Sigmoid colon (tissue), 7 donors: ENCODE measurements around the gene IRX5. TPM values are rescaled to one million over a fixed set of nuclear protein-coding genes. Genes with fewer than 3 reads are reported as not detected.
A peak's percentile ranks its signal among the peaks of the same experiment; 100 is the strongest.

Experiments used
- DNase-seq: peaks from one replicate; pipeline ENCODE4 v3.0.0-alpha.2; 2019
- H3K27ac ChIP-seq, 4 donors: fragments of 200-600 bp; sonication (generic); one replicate each; pipeline ENCODE4 v1.5.1; 2016 to 2019; ENCODE audit warnings: mild to moderate bottlenecking in 1 of 4
- H3K27me3 ChIP-seq, 3 donors: fragments of 200-600 bp; sonication (generic); one replicate each; pipeline ENCODE4 v1.5.1; 2019; ENCODE audit warnings: mild to moderate bottlenecking in 1 of 3
- H3K36me3 ChIP-seq, 4 donors: fragments of 200-600 bp; sonication (generic); one replicate each; pipeline ENCODE4 v1.5.1; 2016 to 2019
- H3K4me1 ChIP-seq, 4 donors: fragments of 200-600 bp; sonication (generic); one replicate each; pipeline ENCODE4 v1.5.1; 2017 to 2019
- H3K4me3 ChIP-seq, 4 donors: fragments of 200-600 bp; sonication (generic); one replicate each; pipeline ENCODE4 v1.5.1; 2017 to 2019; ENCODE audit warnings: mild to moderate bottlenecking in 2 of 4, moderate library complexity in 1 of 4
- H3K9me3 ChIP-seq, 4 donors: fragments of 200-600 bp in 3 of 4; sonication (generic) in 3 of 4; one replicate each; pipeline versions ENCODE4 v1.5.1 to v1.6.1; 2013 to 2019
- EP300 ChIP-seq, 4 donors: sonication (generic); formaldehyde crosslinking; IDR thresholded peaks; one replicate each; pipeline ENCODE4 v1.6.1; 2017; ENCODE audit warnings: antibody characterized with exemption in 4 of 4
- POLR2A ChIP-seq, 2 donors: fragments of 450-650 bp; IDR thresholded peaks; one replicate each; pipeline ENCODE4 v1.6.1; 2016; ENCODE audit warnings: antibody characterized with exemption in 2 of 2, mild to moderate bottlenecking in 2 of 2, moderate library complexity in 2 of 2
- POLR2AphosphoS5 ChIP-seq, 4 donors: sonication (generic); formaldehyde crosslinking; IDR thresholded peaks; one replicate each; pipeline ENCODE4 v1.6.1; 2017; ENCODE audit warnings: antibody characterized with exemption in 4 of 4
- WGBS, 2 donors: extraction: QIAGEN DNeasy Blood & Tissue Kit; methylation state at CpG; one replicate each; pipeline ENCODE4 v1.1.7; 2013; 5-methylcytosine and 5-hydroxymethylcytosine counted together
- intact Hi-C: fragments of 100-400 bp; cut with DNase I; formaldehyde crosslinking; loops from one replicate; pipeline ENCODE4 v1.15.1; 2023
- polyA plus RNA-seq, 3 donors: library from polyadenylated mRNA; stranded (reverse); fragments of 200-250 nt; gene quantifications; one replicate each; pipeline ENCODE4 v1.2.3, GENCODE V29; 2013
- total RNA-seq, 4 donors: library from RNA; depleted of rRNA; stranded (reverse); fragments of >200 nt; gene quantifications; one replicate each; pipeline ENCODE4 v1.1.0, GENCODE V29; 2016
- TF ChIP-seq, protein P1 (sequence below), 4 experiments: fragments of 450-650 bp in 3 of 4; fragments of 200-600 bp in 1 of 4; IDR thresholded peaks; one replicate each; pipeline ENCODE4 v1.5.1; 2016 to 2019; ENCODE audit warnings: antibody characterized with exemption in 4 of 4, mild to moderate bottlenecking in 3 of 4, moderate library complexity in 2 of 4
- donor health status: healthy with polysubstance abuse.
- donor health status: Bipolar disorder and iron deficiency.
- donor health status: healthy.

Gene IRX5
- total and polyA plus RNA-seq, 7 donors: not detected

DNA sequence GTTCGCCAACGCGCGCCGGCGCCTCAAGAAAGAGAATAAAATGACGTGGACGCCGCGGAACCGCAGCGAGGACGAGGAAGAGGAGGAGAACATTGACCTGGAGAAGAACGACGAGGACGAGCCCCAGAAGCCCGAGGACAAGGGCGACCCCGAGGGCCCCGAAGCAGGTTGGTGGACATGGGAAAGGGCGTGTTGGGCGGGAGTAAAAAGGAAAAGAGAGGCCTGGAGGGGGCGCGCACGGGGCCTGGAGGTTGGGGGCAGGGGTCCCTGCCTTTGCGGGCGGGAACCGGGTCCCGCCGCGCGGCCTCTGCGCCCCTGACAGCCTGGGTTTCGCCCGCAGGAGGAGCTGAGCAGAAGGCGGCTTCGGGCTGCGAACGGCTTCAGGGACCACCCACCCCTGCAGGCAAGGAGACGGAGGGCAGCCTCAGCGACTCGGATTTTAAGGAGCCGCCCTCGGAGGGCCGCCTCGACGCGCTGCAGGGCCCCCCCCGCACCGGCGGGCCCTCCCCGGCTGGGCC, 2.1 kb downstream of the IRX5 start:
- 5 to 6% methylated on average over 52 of the region's 52 CpGs for WGBS, 2 donors

DNA sequence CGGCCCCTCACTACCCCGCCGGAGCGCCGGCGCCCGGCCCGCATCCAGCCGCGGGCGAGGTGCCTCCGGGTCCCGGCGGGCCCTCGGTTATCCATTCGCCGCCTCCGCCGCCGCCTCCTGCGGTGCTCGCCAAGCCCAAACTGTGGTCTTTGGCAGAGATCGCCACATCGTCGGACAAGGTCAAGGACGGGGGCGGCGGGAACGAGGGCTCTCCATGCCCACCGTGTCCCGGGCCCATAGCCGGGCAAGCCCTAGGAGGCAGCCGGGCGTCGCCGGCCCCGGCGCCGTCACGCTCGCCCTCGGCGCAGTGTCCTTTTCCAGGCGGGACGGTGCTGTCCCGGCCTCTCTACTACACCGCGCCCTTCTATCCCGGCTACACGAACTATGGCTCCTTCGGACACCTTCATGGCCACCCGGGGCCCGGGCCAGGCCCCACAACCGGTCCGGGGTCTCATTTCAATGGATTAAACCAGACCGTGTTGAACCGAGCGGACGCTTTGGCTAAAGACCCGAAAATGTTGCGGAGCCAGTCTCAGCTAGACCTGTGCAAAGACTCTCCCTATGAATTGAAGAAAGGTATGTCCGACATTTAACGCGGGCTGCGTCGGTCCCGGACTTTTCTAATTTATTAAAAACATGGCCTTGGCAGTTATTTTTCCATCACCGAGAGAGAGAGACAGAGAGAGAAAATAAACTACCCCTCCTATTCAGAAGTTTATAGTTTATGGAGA, 2.8 kb downstream of the IRX5 start:
- DNase-seq: no peak
- 5 to 6% methylated on average over 68 of the region's 68 CpGs for WGBS, 2 donors
- Histone ChIP-seq H3K9me3 (no peaks in the 10 kb centered on the region), H3K4me1 (peaks cover 0 to 67% (median 57%) of the 10 kb centered on the region in 4 donors), H3K36me3 (no peaks in the 10 kb centered on the region), H3K27me3 (peaks cover 71 to 98% (median 80%) of the 10 kb centered on the region in 3 donors), H3K4me3 (no peak overlapping the region), H3K27ac (no peak overlapping the region)
- no peak for TF ChIP-seq EP300 (IDR thresholded peaks at IDR 0.05)
- TF ChIP-seq, protein P1, sequence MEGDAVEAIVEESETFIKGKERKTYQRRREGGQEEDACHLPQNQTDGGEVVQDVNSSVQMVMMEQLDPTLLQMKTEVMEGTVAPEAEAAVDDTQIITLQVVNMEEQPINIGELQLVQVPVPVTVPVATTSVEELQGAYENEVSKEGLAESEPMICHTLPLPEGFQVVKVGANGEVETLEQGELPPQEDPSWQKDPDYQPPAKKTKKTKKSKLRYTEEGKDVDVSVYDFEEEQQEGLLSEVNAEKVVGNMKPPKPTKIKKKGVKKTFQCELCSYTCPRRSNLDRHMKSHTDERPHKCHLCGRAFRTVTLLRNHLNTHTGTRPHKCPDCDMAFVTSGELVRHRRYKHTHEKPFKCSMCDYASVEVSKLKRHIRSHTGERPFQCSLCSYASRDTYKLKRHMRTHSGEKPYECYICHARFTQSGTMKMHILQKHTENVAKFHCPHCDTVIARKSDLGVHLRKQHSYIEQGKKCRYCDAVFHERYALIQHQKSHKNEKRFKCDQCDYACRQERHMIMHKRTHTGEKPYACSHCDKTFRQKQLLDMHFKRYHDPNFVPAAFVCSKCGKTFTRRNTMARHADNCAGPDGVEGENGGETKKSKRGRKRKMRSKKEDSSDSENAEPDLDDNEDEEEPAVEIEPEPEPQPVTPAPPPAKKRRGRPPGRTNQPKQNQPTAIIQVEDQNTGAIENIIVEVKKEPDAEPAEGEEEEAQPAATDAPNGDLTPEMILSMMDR (IDR thresholded peaks at IDR 0.05): no peak
- TF ChIP-seq POLR2AphosphoS5 (IDR thresholded peaks at IDR 0.05): no peak
- TF ChIP-seq POLR2A (IDR thresholded peaks at IDR 0.05): no peak
- intact Hi-C loops: no loop called here

More for the DNA sequence above, 2.1 kb downstream of the IRX5 start:
- Histone ChIP-seq H3K4me1 (peaks cover 0 to 64% (median 54%) of the 10 kb centered on the region in 4 donors), H3K4me3 (no peak overlapping the region), H3K36me3 (no peaks in the 10 kb centered on the region), H3K27ac (no peak overlapping the region), H3K27me3 (peaks cover 69 to 98% (median 79%) of the 10 kb centered on the region in 3 donors), H3K9me3 (no peaks in the 10 kb centered on the region)
- TF ChIP-seq POLR2A (IDR thresholded peaks at IDR 0.05) (no peak), POLR2AphosphoS5 (IDR thresholded peaks at IDR 0.05) (no peak), EP300 (IDR thresholded peaks at IDR 0.05) (no peak)
- TF ChIP-seq, protein P1 (IDR thresholded peaks at IDR 0.05): no peak
- no peak for DNase-seq
- intact Hi-C loops: no loop called here

DNA sequence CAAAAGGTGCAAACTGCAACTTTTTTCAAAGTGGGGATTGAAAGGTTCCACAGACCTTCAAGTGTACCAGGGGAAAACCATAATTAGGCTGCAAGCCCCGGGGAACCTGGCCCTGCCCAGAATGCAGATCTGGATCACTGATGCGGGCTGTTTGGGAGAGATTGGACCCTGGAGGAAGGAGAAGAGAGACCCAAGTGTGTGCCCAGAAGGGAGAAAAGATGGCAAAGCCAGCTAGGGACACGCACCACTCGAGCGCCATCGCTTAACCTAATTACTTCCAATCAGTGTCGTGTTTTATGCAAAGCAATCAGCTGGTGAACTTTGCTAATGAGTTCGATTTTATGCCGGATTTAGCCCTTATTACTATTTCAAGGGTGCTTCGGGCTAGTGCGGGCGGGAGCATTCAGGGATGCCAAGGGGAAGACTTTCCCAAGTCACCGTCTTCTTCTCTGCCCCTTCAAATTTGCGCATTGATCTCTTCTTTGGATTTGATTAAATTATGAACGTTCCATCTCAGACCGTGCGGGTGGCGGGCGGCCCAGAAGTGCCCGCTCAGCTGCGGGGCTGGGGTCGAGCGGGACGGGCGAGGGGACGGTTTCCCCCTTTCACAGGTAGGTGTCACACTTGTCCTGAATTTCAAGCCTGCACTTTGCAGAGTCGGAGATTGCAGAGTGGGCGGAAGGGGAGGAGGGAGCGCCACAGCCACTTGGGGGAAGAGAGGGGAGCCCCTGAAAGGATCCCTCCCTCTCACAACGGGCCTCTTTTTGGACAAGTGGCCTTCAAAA, 4.0 kb downstream of the IRX5 start:
- Histone ChIP-seq H3K4me1 (peaks cover 0 to 67% (median 51%) of the 10 kb centered on the region in 4 donors), H3K36me3 (no peaks in the 10 kb centered on the region), H3K9me3 (no peaks in the 10 kb centered on the region), H3K27me3 (peaks cover 81 to 100% (median 85%) of the 10 kb centered on the region in 3 donors), H3K4me3 (no peak overlapping the region), H3K27ac (no peak overlapping the region)
- TF ChIP-seq EP300 (IDR thresholded peaks at IDR 0.05) (no peak), POLR2A (IDR thresholded peaks at IDR 0.05) (no peak), POLR2AphosphoS5 (IDR thresholded peaks at IDR 0.05) (no peak)
- TF ChIP-seq, protein P1 (IDR thresholded peaks at IDR 0.05): no peak
- DNase-seq: no peak
- 10 to 12% methylated on average over 30 of the region's 30 CpGs for WGBS, 2 donors
- intact Hi-C loops: no loop called here

DNA sequence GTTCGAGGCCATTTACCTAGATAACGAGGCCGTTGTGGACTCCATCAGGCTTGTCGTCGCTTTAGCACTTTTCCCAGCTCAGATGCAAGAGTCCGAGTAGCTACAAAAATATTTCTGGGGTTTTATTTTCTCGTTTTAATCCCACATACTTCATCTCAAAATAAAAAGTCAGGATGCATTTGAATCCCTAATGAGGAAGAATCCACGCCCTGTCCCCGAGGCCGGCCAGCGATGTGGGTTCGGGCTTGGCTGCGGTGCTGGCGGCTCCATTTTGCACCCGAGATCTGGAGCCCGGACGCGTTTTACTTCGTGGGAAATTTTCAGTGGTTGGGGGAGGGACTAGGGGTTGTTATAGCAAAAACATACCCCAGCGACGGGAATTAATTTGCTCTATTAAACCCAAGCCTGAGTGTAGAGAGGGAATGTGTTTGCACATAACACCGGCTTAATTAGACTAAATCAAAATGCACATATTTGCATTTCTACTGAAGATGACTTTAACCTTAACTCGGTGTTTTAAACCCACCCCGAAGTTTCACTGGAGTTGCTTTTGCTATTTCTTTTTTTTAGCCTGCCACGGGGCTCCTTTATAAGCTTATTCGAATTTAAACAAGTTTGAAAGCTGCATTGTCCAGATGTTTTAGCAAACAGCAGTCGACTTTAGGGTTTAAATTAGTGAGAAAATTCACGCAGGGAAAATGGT, 4.8 kb downstream of the IRX5 start:
- no peaks in the 10 kb centered on the region for H3K9me3 ChIP-seq
- peaks cover 0 to 60% (median 44%) of the 10 kb centered on the region in 4 donors for H3K4me1 ChIP-seq
- no peaks in the 10 kb centered on the region for H3K36me3 ChIP-seq
- intact Hi-C loops: no loop called here
- H3K27me3 ChIP-seq: peaks cover 85 to 100% (median 93%) of the 10 kb centered on the region in 3 donors
- no peak for DNase-seq
- WGBS, 2 donors: 8% methylated on average over 28 of the region's 28 CpGs
- no peak overlapping the region for H3K4me3 ChIP-seq
- no peak overlapping the region for H3K27ac ChIP-seq
- TF ChIP-seq POLR2A (IDR thresholded peaks at IDR 0.05) (no peak), POLR2AphosphoS5 (IDR thresholded peaks at IDR 0.05) (peak in 2 of 4 donors; percentile 43), EP300 (IDR thresholded peaks at IDR 0.05) (no peak)
